B cell (primary cell): ENCODE data around the gene LYPD1.

ENCODE experiments used
- EZH2 ChIP-seq: IDR thresholded peaks from 2 replicates; pipeline ENCODE4 v1.6.1; 2012; ENCODE audit warnings: borderline replicate concordance, low read depth, mild to moderate bottlenecking, moderate library complexity, low read length; ENCODE audit not compliant: insufficient read depth, poor library complexity, severe bottlenecking
- TF ChIP-seq, protein P1 (sequence below): fragments of 200-600 bp; IDR thresholded peaks from one replicate; pipeline ENCODE4 v1.8.0; 2022; ENCODE audit warnings: antibody characterized with exemption, mild to moderate bottlenecking

DNA sequence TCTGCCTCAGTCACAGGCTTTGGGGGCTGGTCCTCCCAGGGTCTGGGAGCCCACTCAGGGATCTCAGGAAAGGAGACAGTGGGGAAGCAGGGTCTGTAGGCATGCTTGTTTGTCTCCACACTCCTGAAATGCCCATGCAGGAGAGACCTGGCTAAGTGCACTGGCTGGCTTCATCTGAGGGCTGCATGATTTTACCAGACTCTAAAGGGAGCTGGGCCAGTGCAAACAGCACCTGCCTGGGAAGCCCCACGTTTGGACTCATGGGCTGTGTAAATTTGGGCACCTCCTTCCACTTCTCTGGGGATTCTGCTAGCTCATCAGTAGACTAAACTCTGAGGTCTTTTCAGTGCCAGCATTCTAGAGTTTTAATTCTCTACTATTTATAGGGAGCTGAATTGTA lies 33.7 kb downstream of the LYPD1 start:
- no peak for TF ChIP-seq EZH2
- TF ChIP-seq, protein P1, sequence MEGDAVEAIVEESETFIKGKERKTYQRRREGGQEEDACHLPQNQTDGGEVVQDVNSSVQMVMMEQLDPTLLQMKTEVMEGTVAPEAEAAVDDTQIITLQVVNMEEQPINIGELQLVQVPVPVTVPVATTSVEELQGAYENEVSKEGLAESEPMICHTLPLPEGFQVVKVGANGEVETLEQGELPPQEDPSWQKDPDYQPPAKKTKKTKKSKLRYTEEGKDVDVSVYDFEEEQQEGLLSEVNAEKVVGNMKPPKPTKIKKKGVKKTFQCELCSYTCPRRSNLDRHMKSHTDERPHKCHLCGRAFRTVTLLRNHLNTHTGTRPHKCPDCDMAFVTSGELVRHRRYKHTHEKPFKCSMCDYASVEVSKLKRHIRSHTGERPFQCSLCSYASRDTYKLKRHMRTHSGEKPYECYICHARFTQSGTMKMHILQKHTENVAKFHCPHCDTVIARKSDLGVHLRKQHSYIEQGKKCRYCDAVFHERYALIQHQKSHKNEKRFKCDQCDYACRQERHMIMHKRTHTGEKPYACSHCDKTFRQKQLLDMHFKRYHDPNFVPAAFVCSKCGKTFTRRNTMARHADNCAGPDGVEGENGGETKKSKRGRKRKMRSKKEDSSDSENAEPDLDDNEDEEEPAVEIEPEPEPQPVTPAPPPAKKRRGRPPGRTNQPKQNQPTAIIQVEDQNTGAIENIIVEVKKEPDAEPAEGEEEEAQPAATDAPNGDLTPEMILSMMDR: no peak
